Measurements from ENCODE around the gene PELI2. TPM values are rescaled to one million over a fixed set of nuclear protein-coding genes. Genes with fewer than 3 reads are reported as not detected.

Gene PELI2
- total RNA-seq, 2 donors from 2014 or later: 9.8 to 13.9 TPM

DNA sequence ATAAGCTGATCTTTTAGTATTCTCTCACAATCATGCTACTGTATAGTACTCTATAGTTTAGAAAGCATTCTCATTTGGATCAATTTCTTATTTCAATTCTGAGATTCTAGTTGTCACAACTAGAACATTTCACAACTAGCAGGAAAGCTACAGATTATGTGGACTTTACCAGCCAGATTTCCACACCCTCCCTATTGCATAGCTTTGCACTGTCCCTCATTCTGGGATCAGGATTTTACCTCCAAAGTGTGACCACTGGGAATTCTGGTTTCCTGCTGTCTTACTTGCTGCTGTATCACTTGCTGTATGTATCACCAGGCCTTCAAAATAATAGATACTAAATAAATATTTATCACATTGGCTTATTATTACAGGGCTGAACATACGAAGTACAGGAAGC, 10.2 kb upstream of the PELI2 start:
- H3K27ac ChIP-seq: no peak overlapping the region

DNA sequence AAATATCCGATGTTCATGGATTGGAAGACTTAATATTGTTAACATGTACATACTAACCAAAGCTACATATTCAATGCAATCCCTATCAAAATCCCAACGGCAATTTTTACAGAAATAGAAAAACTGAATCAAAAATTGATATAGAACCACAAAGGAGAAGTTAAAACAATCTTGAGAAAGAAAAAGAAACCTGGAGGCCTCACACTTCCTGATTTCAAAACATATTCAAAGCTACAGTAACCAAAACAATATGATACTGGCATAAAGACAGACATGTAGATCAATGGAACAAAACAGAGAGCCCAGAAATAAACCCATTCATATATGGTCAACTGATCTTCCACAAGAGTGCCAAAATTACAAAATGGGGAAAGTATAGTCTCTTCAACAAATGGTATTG, 5.4 kb upstream of the PELI2 start:
- no peaks in the 10 kb centered on the region for H3K36me3 ChIP-seq
- no peaks in the 10 kb centered on the region for H3K4me1 ChIP-seq
- no peak overlapping the region for H3K4me3 ChIP-seq
- DNase-seq: no peak
- no peak overlapping the region for H3K9ac ChIP-seq (ENCODE audit: low read depth in 2 of 2, low read length in 2 of 2)
- intact Hi-C loops (cut with DNase I): loop anchor here (10.0 kb wide), 1 partner anchor 138 kb away; no protein-coding TSS in a partner anchor
- H3K27me3 ChIP-seq: no peaks in the 10 kb centered on the region
- H3K9me3 ChIP-seq: no peaks in the 10 kb centered on the region
- H3K27ac ChIP-seq: no peak overlapping the region
- TF ChIP-seq CTCF (IDR thresholded peaks at IDR 0.05): no peak

More for the DNA sequence above, 10.2 kb upstream of the PELI2 start:
- no peaks in the 10 kb centered on the region for H3K4me1 ChIP-seq
- no peak overlapping the region for H3K4me3 ChIP-seq
- no peak for TF ChIP-seq CTCF (IDR thresholded peaks at IDR 0.05)
- no peaks in the 10 kb centered on the region for H3K9me3 ChIP-seq
- H3K9ac ChIP-seq (ENCODE audit: low read depth in 2 of 2, low read length in 2 of 2): no peak overlapping the region
- no peak for DNase-seq
- no peaks in the 10 kb centered on the region for H3K36me3 ChIP-seq
- no peaks in the 10 kb centered on the region for H3K27me3 ChIP-seq
- intact Hi-C loops (cut with DNase I): no loop called here

DNA sequence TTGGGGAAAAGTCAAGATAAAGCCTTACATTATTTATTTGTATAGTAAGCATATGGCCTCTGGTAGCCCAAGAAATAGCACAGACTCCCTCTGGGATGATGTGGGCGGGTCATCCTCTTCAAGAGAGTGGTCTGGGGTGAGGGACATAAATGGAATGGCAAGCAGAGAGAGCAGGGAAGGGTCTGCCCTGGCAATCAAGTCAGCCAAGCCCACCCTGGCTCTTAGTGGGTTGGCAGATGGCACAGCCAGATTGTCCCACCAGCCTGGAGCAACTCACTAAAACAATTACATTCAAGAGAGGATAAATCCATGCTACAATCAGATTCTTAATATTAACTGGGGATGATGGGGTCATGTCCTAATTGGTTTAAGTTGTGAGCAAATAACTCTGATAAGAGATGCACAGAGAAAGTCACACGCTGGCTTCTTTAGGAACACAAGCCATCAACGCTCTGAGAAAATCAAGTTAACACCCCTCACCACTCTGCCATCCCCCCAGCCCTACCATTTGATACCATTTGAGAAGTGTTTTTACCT, 2.8 kb upstream of the PELI2 start:
- DNase-seq: no peak
- no peaks in the 10 kb centered on the region for H3K36me3 ChIP-seq
- intact Hi-C loops (cut with DNase I): loop anchor here (10.0 kb wide), 1 partner anchor 141 kb away; no protein-coding TSS in a partner anchor
- TF ChIP-seq CTCF (IDR thresholded peaks at IDR 0.05): no peak
- no peaks in the 10 kb centered on the region for H3K9me3 ChIP-seq
- H3K4me3 ChIP-seq: no peak overlapping the region
- no peaks in the 10 kb centered on the region for H3K4me1 ChIP-seq
- no peak overlapping the region for H3K9ac ChIP-seq (ENCODE audit: low read depth in 2 of 2, low read length in 2 of 2)
- no peaks in the 10 kb centered on the region for H3K27me3 ChIP-seq
- H3K27ac ChIP-seq: no peak overlapping the region

DNA sequence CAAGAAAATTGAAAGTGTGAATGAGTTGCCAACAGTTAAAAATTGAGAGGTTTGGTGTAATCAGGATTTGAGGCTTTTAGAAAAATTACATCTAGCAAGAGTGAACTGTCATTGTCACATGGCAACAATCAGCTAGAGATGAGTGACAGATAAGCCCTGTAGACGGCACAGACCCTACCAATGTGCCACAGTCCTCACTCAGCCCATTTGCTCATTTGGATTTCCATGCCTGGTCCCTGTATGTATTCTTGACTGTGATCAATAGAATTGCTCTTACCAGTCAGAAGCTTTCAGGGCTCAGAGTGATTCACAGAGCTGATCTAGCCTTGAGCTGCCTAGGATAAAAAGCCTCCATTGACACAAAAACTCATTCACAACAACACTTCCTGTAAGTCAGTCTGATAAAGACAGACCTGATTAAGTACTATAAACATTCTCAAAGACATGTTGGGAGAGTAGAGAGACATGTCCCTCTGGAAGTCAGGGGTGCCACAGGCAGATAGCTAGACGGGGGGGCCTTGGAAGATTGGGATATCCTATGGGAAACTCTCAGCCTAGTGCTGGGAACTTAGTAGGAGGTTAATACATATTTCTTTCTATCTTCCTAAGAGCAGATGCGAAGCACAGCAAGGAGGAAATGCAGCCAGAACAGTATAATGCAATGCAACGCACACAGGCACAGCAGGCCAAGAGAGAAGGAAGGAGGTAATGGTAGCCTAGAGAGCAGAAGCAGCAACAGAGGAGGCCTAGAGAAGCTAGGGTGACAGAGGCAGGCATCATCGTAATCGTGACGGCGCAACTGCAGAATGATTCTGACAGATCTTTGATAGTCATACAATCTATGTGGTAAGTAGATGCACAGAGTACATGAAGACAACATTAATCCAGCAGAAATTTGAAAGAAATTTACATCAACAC, 2.0 kb upstream of the PELI2 start:
- intact Hi-C loops (cut with DNase I): loop anchor here (10.0 kb wide), 1 partner anchor 141 kb away; no protein-coding TSS in a partner anchor
- no peak overlapping the region for H3K27ac ChIP-seq
- H3K9me3 ChIP-seq: no peaks in the 10 kb centered on the region
- no peak for DNase-seq
- no peak overlapping the region for H3K9ac ChIP-seq (ENCODE audit: low read depth in 2 of 2, low read length in 2 of 2)
- no peak for TF ChIP-seq CTCF (IDR thresholded peaks at IDR 0.05)
- no peak overlapping the region for H3K4me3 ChIP-seq
- no peaks in the 10 kb centered on the region for H3K36me3 ChIP-seq
- no peaks in the 10 kb centered on the region for H3K4me1 ChIP-seq
- H3K27me3 ChIP-seq: no peaks in the 10 kb centered on the region

GRCh38 chr14:56118611-56119181, 485 bp downstream of the PELI2 start:
- Histone ChIP-seq H3K4me1 (no peaks in the 10 kb centered on the region), H3K36me3 (no peaks in the 10 kb centered on the region), H3K9ac (ENCODE audit: low read depth in 2 of 2, low read length in 2 of 2) (peak overlapping the region; percentile 41 to 94), H3K27me3 (no peaks in the 10 kb centered on the region), H3K4me3 (peak overlapping the region; percentile 70), H3K27ac (peak overlapping the region; percentile 80), H3K9me3 (no peaks in the 10 kb centered on the region)
- intact Hi-C loops (cut with DNase I): loop anchor here (10.0 kb wide), 1 partner anchor 144 kb away; no protein-coding TSS in a partner anchor
- peak; percentile 38 for DNase-seq
- no peak for TF ChIP-seq CTCF (IDR thresholded peaks at IDR 0.05)
